OCI-LY7 (cell line): Measurements from ENCODE around the gene CMSS1. TPM values are rescaled to one million over a fixed set of nuclear protein-coding genes. Genes with fewer than 3 reads are reported as not detected.

Experiments used
- BruUV-seq: library from RNA; stranded (reverse); fragments of 400-500 nt; replicated peaks from 2 replicates; lab custom pipeline; 2021; lab: Mats Ljungman, UMichigan
- CTCF ChIA-PET: fragments of 300-600 bp; sonication (Branson Sonifier 250); formaldehyde crosslinking; loops from one replicate; lab custom pipeline; 2022; ENCODE audit warnings: antibody characterized with exemption; ENCODE audit not compliant: unreplicated experiment; lab: Charles Lee
- POLR2A ChIA-PET: fragments of 300-600 bp; sonication (Branson Sonifier 250); formaldehyde crosslinking; loops from one replicate; lab custom pipeline; 2022; ENCODE audit warnings: antibody characterized with exemption; lab: Charles Lee
- DNase-seq: peaks from one replicate; pipeline ENCODE4 v3.0.0-alpha.2; 2015; ENCODE audit warnings: low spot score
- H2AFZ ChIP-seq: fragments of 200-600 bp; sonication (generic), shearing (Covaris generic); 2 replicates; pipeline ENCODE4 v1.6.1; 2014; ENCODE audit warnings: mild to moderate bottlenecking, antibody characterized with exemption, low read length, moderate library complexity
- H3K27ac ChIP-seq: fragments of 200-600 bp; sonication (generic); 2 replicates; pipeline ENCODE4 v1.5.1; 2014; ENCODE audit warnings: mixed run types, low read depth, mild to moderate bottlenecking, moderate library complexity, low read length, inconsistent platforms; ENCODE audit not compliant: poor library complexity, severe bottlenecking
- H3K36me3 ChIP-seq: fragments of 200-600 bp; sonication (generic); 2 replicates; pipeline ENCODE4 v1.6.1; 2014; ENCODE audit warnings: mild to moderate bottlenecking, antibody characterized with exemption, low read length, moderate library complexity, mixed read lengths; ENCODE audit not compliant: insufficient read depth
- H3K4me1 ChIP-seq: fragments of 200-600 bp; sonication (generic); 2 replicates; pipeline ENCODE4 v1.5.1; 2014; ENCODE audit warnings: mild to moderate bottlenecking, low read length; ENCODE audit not compliant: insufficient read depth, poor library complexity, severe bottlenecking
- H3K4me2 ChIP-seq: fragments of 200-600 bp; sonication (generic); 2 replicates; pipeline ENCODE4 v1.6.1; 2014; ENCODE audit warnings: mild to moderate bottlenecking, low read length
- H3K4me3 ChIP-seq: fragments of 200-600 bp; sonication (generic); 2 replicates; pipeline ENCODE4 v1.5.1; 2014; ENCODE audit warnings: mild to moderate bottlenecking, low read depth, low read length; ENCODE audit not compliant: poor library complexity, severe bottlenecking
- H3K79me2 ChIP-seq: fragments of 200-600 bp; sonication (generic); 2 replicates; pipeline ENCODE4 v1.6.1; 2016; ENCODE audit warnings: low read depth, mild to moderate bottlenecking, low read length, moderate library complexity, mixed read lengths; ENCODE audit not compliant: insufficient read depth
- H3K9me2 ChIP-seq: fragments of 200-600 bp; sonication (generic); 2 replicates; pipeline ENCODE4 v1.6.1; 2016; ENCODE audit warnings: mild to moderate bottlenecking, low read length, mixed read lengths; ENCODE audit not compliant: insufficient read depth
- H3K9me3 ChIP-seq: fragments of 200-600 bp; sonication (generic); 2 replicates; pipeline ENCODE4 v1.6.1; 2014; ENCODE audit warnings: mild to moderate bottlenecking, mixed run types, low read length, mixed read lengths
- H4K20me1 ChIP-seq: fragments of 200-600 bp; sonication (generic); 2 replicates; pipeline ENCODE4 v1.6.1; 2014; ENCODE audit warnings: mild to moderate bottlenecking, antibody characterized with exemption, low read length, moderate library complexity, mixed read lengths; ENCODE audit not compliant: insufficient read depth
- EZH2phosphoT487 ChIP-seq: fragments of 200-600 bp; sonication (generic); IDR thresholded peaks from 2 replicates; pipeline ENCODE4 v1.6.1; 2018; ENCODE audit warnings: low read depth, borderline replicate concordance, mild to moderate bottlenecking, mixed run types, antibody characterized with exemption, low read length, moderate library complexity, mixed read lengths
- intact Hi-C: fragments of 100-400 bp; cut with micrococcal nuclease; formaldehyde crosslinking; loops from one replicate; pipeline ENCODE4 v1.10.0; 2022; ENCODE audit not compliant: unreplicated experiment
- total RNA-seq, 2 experiments: library from RNA; depleted of rRNA in 1 of 2; stranded (reverse); fragments of >200 nt in 1 of 2; shearing (Covaris generic) in 1 of 2; gene quantifications; 2 replicates each; pipeline ENCODE4 v1.2.3, GENCODE V29; 2014 to 2022
- TF ChIP-seq, protein P1 (sequence below): fragments of 200-600 bp; sonication (generic); conservative IDR thresholded peaks from 2 replicates; pipeline ENCODE4 v1.5.1; 2014; ENCODE audit warnings: mild to moderate bottlenecking, antibody characterized with exemption, low read length, moderate library complexity, mixed read lengths

The CMSS1 gene
- total RNA-seq, 2 experiments from 2014 or later: 25.7 to 46.6 TPM

DNA sequence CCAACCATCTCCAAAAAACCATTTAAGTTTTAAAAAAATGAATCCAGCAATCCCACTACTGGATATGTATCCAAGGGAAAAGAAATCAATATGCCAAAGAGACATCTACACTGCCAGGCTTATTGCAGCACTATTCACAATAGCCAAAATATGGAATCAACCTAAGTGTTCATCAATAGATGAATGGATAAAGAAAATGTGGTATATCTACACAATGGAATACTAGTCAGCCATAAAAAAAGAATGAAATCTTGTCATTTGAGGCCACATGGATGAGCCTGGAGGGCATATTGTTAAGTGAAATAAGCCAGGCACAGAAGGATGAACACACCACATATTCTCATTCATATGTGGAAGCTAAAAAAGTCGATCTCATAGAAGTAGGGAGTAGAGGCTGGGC lies 160.6 kb downstream of the CMSS1 start:
- H4K20me1 ChIP-seq: no peaks in the 10 kb centered on the region
- H3K36me3 ChIP-seq: no peaks in the 10 kb centered on the region
- BruUV-seq: no TSS peak
- H3K4me2 ChIP-seq: no peak overlapping the region
- TF ChIP-seq, protein P1, sequence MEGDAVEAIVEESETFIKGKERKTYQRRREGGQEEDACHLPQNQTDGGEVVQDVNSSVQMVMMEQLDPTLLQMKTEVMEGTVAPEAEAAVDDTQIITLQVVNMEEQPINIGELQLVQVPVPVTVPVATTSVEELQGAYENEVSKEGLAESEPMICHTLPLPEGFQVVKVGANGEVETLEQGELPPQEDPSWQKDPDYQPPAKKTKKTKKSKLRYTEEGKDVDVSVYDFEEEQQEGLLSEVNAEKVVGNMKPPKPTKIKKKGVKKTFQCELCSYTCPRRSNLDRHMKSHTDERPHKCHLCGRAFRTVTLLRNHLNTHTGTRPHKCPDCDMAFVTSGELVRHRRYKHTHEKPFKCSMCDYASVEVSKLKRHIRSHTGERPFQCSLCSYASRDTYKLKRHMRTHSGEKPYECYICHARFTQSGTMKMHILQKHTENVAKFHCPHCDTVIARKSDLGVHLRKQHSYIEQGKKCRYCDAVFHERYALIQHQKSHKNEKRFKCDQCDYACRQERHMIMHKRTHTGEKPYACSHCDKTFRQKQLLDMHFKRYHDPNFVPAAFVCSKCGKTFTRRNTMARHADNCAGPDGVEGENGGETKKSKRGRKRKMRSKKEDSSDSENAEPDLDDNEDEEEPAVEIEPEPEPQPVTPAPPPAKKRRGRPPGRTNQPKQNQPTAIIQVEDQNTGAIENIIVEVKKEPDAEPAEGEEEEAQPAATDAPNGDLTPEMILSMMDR: no peak
- no peak for TF ChIP-seq EZH2phosphoT487
- CTCF ChIA-PET: no interaction called here
- no peaks in the 10 kb centered on the region for H3K4me1 ChIP-seq
- H3K27ac ChIP-seq: no peak overlapping the region
- H3K9me2 ChIP-seq: no peaks in the 10 kb centered on the region
- no peaks in the 10 kb centered on the region for H3K79me2 ChIP-seq
- no peak overlapping the region for H3K4me3 ChIP-seq
- intact Hi-C loops: no loop called here
- H3K9me3 ChIP-seq: no peaks in the 10 kb centered on the region
- POLR2A ChIA-PET: interaction anchor here (0.7 to 1.4 kb wide), 2 partner anchors 23 to 27 kb away, joined by 4 read pairs; no protein-coding TSS in a partner anchor
- H2AFZ ChIP-seq: no peak overlapping the region
- DNase-seq: no peak

DNA sequence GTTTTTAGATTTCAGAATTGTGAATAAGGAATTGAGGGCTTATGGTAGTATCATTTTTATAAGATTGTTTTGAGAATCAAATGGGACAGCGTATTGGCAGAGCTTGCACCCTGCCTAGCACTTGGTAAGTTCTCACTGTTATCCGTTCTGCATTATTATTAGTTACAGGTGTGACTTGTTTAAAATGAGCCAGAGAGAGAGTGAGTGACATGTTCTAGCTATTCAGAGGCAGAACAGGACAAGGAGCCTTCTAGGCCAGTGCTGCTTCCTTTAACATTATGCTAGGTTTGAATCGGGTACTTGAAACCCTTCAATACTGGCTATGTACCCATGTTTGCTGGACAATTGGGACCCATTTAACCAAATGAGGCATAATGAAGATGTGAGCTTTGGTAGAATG lies 162.9 kb downstream of the CMSS1 start:
- Histone ChIP-seq H2AFZ (no peak overlapping the region), H3K4me3 (no peak overlapping the region), H3K9me2 (no peaks in the 10 kb centered on the region), H3K4me1 (no peaks in the 10 kb centered on the region), H3K79me2 (no peaks in the 10 kb centered on the region), H3K4me2 (no peak overlapping the region), H4K20me1 (no peaks in the 10 kb centered on the region), H3K27ac (no peak overlapping the region), H3K9me3 (no peaks in the 10 kb centered on the region), H3K36me3 (no peaks in the 10 kb centered on the region)
- intact Hi-C loops: no loop called here
- DNase-seq: no peak
- CTCF ChIA-PET: no interaction called here
- TF ChIP-seq, protein P1: no peak
- TF ChIP-seq EZH2phosphoT487: no peak
- no TSS peak for BruUV-seq
- POLR2A ChIA-PET: interaction anchor here (1.1 kb wide), 1 partner anchor 30 kb away, joined by 3 read pairs; no protein-coding TSS in a partner anchor

DNA sequence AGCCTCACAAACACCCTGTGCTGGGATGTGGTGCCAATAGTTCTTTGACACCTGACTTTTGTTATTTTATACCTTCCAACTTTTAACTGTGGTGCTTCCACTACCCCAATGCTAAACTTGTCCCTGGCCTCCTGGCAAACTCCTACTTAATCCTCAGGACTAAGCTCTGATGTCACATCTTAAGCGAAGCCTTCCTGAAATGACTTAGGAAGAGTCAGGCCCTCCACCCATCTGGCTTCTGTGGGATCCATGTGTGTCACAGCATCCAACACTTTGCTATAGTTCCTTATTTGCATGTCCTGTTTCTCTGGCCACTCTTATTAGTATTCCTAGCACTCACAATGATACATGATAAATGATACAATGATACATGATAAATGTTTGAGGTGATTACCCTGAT lies 163.5 kb downstream of the CMSS1 start:
- BruUV-seq: no TSS peak
- intact Hi-C loops: no loop called here

More for the DNA sequence above, 163.5 kb downstream of the CMSS1 start:
- no peak for DNase-seq
- H3K36me3 ChIP-seq: no peaks in the 10 kb centered on the region
- no peaks in the 10 kb centered on the region for H3K9me3 ChIP-seq
- ChIA-PET POLR2A (interaction anchor here (1.1 kb wide), 1 partner anchor 31 kb away, joined by 3 read pairs; no protein-coding TSS in a partner anchor), CTCF (no interaction called here)
- no peak overlapping the region for H2AFZ ChIP-seq
- H4K20me1 ChIP-seq: no peaks in the 10 kb centered on the region
- H3K27ac ChIP-seq: no peak overlapping the region
- no peak overlapping the region for H3K4me3 ChIP-seq
- H3K4me2 ChIP-seq: no peak overlapping the region
- no peaks in the 10 kb centered on the region for H3K4me1 ChIP-seq
- no peak for TF ChIP-seq EZH2phosphoT487
- TF ChIP-seq, protein P1: no peak
- no peaks in the 10 kb centered on the region for H3K79me2 ChIP-seq
- H3K9me2 ChIP-seq: no peaks in the 10 kb centered on the region
